ENCODE measurements around the gene TNFSF9.

TNFSF9 gene

DNA sequence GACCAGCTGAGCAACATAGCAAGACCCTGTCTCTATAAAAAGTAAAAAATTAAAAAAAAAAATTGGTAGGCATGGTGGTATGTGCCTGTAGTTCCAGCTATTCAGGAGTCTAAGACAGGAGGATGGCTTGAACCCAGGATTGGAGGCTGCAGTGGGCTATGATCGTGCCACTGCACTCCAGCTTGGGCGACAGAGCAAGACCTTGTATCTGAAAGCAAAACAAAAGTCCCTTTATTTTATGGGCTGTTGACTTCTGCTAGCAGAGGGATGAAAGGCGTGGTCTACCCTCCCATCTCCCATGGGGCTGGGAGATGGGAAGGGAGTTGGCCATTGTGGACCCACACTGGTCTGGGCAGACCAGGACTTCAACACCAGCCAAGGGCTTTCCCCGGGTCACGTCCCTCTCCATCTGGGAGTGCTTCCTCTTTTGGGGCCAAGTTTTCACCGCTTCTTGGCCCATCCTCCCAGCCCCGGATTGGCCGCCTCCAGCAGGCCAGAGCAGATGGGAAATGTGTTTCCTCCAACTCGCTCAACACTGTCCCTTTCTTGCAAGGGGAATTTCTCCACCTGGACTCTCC is 2.2 kb upstream of the TNFSF9 start:
- Histone ChIP-seq H3K9ac (ENCODE audit: low read length) (no peak overlapping the region), H3K27ac (ENCODE audit: low read length) (no peak overlapping the region), H3K27me3 (ENCODE audit: control insufficient read depth, insufficient read depth, low read length) (peaks cover 43% of the 10 kb centered on the region), H3K4me3 (ENCODE audit: low read length) (no peak overlapping the region), H3K36me3 (ENCODE audit: control insufficient read depth, low read depth, low read length) (no peaks in the 10 kb centered on the region), H3K4me1 (ENCODE audit: control insufficient read depth, low read depth, low read length) (peaks cover 16% of the 10 kb centered on the region), H3K9me3 (ENCODE audit: control insufficient read depth, low read depth, low read length) (no peaks in the 10 kb centered on the region)

DNA sequence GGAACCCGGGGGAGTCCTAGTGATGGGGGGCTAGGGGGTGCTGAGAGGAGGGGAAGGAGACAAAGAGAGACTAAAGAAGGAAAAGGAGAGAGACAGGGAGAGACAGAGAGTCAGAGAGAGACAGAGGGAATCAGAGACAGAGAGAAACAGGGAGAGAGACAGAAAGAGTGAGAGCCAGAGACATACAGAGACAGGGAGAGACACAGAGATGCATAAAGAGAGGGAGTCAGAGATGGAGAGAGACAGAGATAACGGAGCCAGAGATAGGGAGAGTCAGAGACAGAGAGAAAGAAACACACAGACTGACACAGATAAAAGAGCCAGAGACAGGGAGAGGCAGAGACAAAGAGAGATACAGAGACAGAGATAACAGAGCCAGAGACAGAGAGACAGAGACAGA is 1.5 kb upstream of the TNFSF9 start:
- Histone ChIP-seq H3K4me3 (ENCODE audit: low read length) (no peak overlapping the region), H3K9ac (ENCODE audit: low read length) (no peak overlapping the region), H3K27me3 (ENCODE audit: control insufficient read depth, insufficient read depth, low read length) (peaks cover 50% of the 10 kb centered on the region), H3K27ac (ENCODE audit: low read length) (no peak overlapping the region), H3K4me1 (ENCODE audit: control insufficient read depth, low read depth, low read length) (peaks cover 16% of the 10 kb centered on the region), H3K36me3 (ENCODE audit: control insufficient read depth, low read depth, low read length) (no peaks in the 10 kb centered on the region), H3K9me3 (ENCODE audit: control insufficient read depth, low read depth, low read length) (no peaks in the 10 kb centered on the region)

DNA sequence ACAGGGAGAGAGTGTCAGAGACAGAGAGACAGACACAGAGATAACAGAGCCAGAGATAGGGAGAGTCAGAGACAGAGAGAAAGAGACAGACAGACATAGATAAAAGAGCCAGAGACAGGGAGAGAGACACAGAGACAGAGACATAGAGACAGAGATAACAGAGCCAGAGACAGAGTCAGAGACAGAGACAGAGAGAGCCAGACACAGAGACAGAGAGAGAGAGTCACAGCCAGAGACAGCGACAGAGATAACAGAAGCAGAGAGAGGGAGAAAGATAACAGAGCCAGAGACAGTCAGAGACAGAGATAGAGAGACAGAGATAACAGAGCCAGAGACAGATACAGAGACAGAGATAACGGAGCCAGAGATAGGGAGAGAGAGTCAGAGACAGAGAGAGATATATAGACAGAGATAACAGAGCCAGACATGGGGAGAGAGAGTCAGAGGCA is 865 bp upstream of the TNFSF9 start:
- no peak overlapping the region for H3K9ac ChIP-seq (ENCODE audit: low read length)

GRCh38 chr19:6531163-6531955 is 533 bp downstream of the TNFSF9 start:
- Histone ChIP-seq H3K27ac (ENCODE audit: low read length) (no peak overlapping the region), H3K36me3 (ENCODE audit: control insufficient read depth, low read depth, low read length) (no peaks in the 10 kb centered on the region), H3K9ac (ENCODE audit: low read length) (peak overlapping the region; percentile 58), H3K4me1 (ENCODE audit: control insufficient read depth, low read depth, low read length) (peaks cover 16% of the 10 kb centered on the region), H3K27me3 (ENCODE audit: control insufficient read depth, insufficient read depth, low read length) (peaks cover 65% of the 10 kb centered on the region), H3K4me3 (ENCODE audit: low read length) (peak overlapping the region; percentile 77), H3K9me3 (ENCODE audit: control insufficient read depth, low read depth, low read length) (no peaks in the 10 kb centered on the region)

More for the DNA sequence above, 865 bp upstream of the TNFSF9 start:
- no peak overlapping the region for H3K27ac ChIP-seq (ENCODE audit: low read length)
- peaks cover 56% of the 10 kb centered on the region for H3K27me3 ChIP-seq (ENCODE audit: control insufficient read depth, insufficient read depth, low read length)
- H3K4me1 ChIP-seq (ENCODE audit: control insufficient read depth, low read depth, low read length), result peaks cover 16% of the 10 kb centered on the region
- H3K36me3 ChIP-seq (ENCODE audit: control insufficient read depth, low read depth, low read length), result no peaks in the 10 kb centered on the region
- H3K4me3 ChIP-seq (ENCODE audit: low read length), result peak overlapping the region; percentile 77
- H3K9me3 ChIP-seq (ENCODE audit: control insufficient read depth, low read depth, low read length), result no peaks in the 10 kb centered on the region

- Histone ChIP-seq H3K9me3 (ENCODE audit: control insufficient read depth, low read depth, low read length) (no peaks in the 10 kb centered on the region), H3K4me3 (ENCODE audit: low read length) (peak overlapping the region; percentile 77), H3K27me3 (ENCODE audit: control insufficient read depth, insufficient read depth, low read length) (peaks cover 65% of the 10 kb centered on the region), H3K36me3 (ENCODE audit: control insufficient read depth, low read depth, low read length) (no peaks in the 10 kb centered on the region), H3K4me1 (ENCODE audit: control insufficient read depth, low read depth, low read length) (peaks cover 16% of the 10 kb centered on the region), H3K27ac (ENCODE audit: low read length) (no peak overlapping the region), H3K9ac (ENCODE audit: low read length) (no peak overlapping the region)
Observed at GRCh38 chr19:6531956-6532243, 1.1 kb downstream of the TNFSF9 start.

DNA sequence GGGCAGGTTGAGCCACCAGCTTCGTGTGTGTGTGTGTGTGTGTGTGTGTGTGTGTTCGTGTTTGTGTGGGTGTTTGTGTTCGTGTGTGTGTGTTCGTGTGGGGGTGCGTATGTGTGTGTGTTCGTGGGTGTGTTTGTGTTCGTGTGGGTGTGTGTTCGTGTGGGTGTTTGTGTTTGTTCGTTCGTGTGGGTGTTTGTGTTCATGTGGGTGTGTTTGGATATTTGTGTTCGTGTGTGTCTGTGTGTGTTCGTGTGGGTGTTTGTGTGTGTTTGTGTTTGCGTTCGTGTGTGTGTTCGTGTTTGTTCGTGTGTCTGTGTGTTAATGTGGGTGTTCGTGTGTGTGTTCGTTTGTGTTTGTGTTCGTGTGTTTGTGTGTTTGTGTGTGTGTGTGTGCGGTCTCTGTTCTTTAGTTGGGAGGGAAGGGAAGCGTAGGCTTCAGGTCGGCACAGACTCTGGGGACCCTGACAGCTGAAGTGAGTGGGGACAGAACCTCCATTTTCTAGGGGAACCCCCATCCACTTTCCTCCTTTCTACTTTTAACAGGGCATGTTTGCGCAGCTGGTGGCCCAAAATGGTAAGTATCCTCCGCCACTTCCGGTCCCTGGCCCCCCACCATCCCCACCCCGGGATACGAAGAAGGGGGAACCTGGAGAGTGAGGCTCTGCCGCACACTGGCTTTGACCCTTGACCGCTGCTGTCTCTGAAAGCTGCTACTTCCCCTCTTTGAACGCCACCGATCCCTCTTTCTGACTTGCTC is 1.6 kb downstream of the TNFSF9 start:
- H3K9me3 ChIP-seq (ENCODE audit: control insufficient read depth, low read depth, low read length), result no peaks in the 10 kb centered on the region
- H3K9ac ChIP-seq (ENCODE audit: low read length), result no peak overlapping the region
- peak overlapping the region; percentile 77 for H3K4me3 ChIP-seq (ENCODE audit: low read length)
- H3K27ac ChIP-seq (ENCODE audit: low read length), result no peak overlapping the region
- peaks cover 65% of the 10 kb centered on the region for H3K27me3 ChIP-seq (ENCODE audit: control insufficient read depth, insufficient read depth, low read length)
- no peaks in the 10 kb centered on the region for H3K36me3 ChIP-seq (ENCODE audit: control insufficient read depth, low read depth, low read length)
- H3K4me1 ChIP-seq (ENCODE audit: control insufficient read depth, low read depth, low read length), result peaks cover 16% of the 10 kb centered on the region

DNA sequence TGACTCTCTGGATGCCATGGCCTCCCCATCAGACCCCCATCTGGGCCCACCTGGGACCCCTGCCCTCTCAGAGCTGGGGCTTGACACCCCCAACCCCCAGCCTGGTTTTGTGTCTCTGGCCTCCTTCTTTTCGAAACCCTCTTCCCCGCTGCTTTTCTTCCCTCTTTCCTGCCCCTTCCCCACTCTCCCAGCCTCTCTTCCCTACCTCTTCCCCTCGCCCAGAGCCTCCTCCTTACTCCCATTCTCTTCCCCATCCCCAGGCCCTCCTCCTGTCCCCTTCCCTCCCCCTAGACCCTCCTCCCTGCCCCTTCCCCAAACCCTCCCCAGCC is 2.1 kb downstream of the TNFSF9 start:
- Histone ChIP-seq H3K9ac (ENCODE audit: low read length) (no peak overlapping the region), H3K27ac (ENCODE audit: low read length) (no peak overlapping the region), H3K27me3 (ENCODE audit: control insufficient read depth, insufficient read depth, low read length) (peaks cover 65% of the 10 kb centered on the region), H3K4me1 (ENCODE audit: control insufficient read depth, low read depth, low read length) (peaks cover 15% of the 10 kb centered on the region), H3K4me3 (ENCODE audit: low read length) (peak overlapping the region; percentile 77), H3K36me3 (ENCODE audit: control insufficient read depth, low read depth, low read length) (no peaks in the 10 kb centered on the region), H3K9me3 (ENCODE audit: control insufficient read depth, low read depth, low read length) (no peaks in the 10 kb centered on the region)

DNA sequence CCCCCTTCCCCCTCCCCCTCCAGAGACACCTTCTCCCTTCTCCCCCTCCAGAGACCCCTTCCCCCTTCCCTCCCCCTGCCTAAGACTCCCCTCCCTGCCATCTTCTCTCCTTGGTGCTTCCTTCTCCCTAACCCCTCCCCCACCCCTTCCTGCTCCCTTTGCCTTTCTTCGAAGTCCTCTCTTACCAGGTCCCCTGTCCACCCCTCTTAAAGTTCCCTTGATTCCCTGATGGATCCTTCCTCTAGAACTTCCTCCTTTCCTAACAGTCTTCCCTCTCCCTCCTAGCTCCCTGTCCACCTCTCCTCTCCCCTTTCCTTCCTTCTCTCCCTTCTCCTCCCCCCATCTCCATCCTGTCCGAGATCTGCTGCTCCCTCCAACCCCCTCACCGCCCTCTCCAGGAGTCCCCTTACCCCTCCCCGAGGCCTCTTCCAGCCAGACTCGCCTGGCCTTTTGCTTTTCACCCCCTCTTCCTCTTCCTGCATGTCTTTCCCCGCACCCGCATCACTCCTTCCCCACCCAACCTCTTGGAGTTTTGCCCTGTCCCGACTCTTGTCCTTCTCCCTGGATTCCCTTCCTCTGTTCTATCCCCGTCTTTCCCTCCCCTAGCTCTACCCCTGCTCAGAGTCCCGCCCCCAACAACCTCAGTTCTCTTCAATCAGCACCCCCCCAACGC is 3.1 kb downstream of the TNFSF9 start:
- Histone ChIP-seq H3K4me1 (ENCODE audit: control insufficient read depth, low read depth, low read length) (peaks cover 12% of the 10 kb centered on the region), H3K36me3 (ENCODE audit: control insufficient read depth, low read depth, low read length) (no peaks in the 10 kb centered on the region), H3K27ac (ENCODE audit: low read length) (no peak overlapping the region), H3K4me3 (ENCODE audit: low read length) (peak overlapping the region; percentile 43), H3K9ac (ENCODE audit: low read length) (no peak overlapping the region), H3K27me3 (ENCODE audit: control insufficient read depth, insufficient read depth, low read length) (peaks cover 65% of the 10 kb centered on the region), H3K9me3 (ENCODE audit: control insufficient read depth, low read depth, low read length) (no peaks in the 10 kb centered on the region)

GRCh38 chr19:6534451-6535093 is 3.7 kb downstream of the TNFSF9 start:
- H3K4me1 ChIP-seq (ENCODE audit: control insufficient read depth, low read depth, low read length), result peaks cover 12% of the 10 kb centered on the region
- H3K27me3 ChIP-seq (ENCODE audit: control insufficient read depth, insufficient read depth, low read length), result peaks cover 60% of the 10 kb centered on the region
- H3K9me3 ChIP-seq (ENCODE audit: control insufficient read depth, low read depth, low read length), result no peaks in the 10 kb centered on the region
- no peak overlapping the region for H3K9ac ChIP-seq (ENCODE audit: low read length)
- peak overlapping the region; percentile 42 for H3K4me3 ChIP-seq (ENCODE audit: low read length)
- no peaks in the 10 kb centered on the region for H3K36me3 ChIP-seq (ENCODE audit: control insufficient read depth, low read depth, low read length)
- no peak overlapping the region for H3K27ac ChIP-seq (ENCODE audit: low read length)

GRCh38 chr19:6535558-6536137 is 4.8 kb downstream of the TNFSF9 start:
- Histone ChIP-seq H3K9me3 (ENCODE audit: control insufficient read depth, low read depth, low read length) (no peaks in the 10 kb centered on the region), H3K4me1 (ENCODE audit: control insufficient read depth, low read depth, low read length) (peaks cover 8% of the 10 kb centered on the region), H3K27me3 (ENCODE audit: control insufficient read depth, insufficient read depth, low read length) (peaks cover 49% of the 10 kb centered on the region), H3K36me3 (ENCODE audit: control insufficient read depth, low read depth, low read length) (no peaks in the 10 kb centered on the region), H3K27ac (ENCODE audit: low read length) (no peak overlapping the region), H3K9ac (ENCODE audit: low read length) (no peak overlapping the region), H3K4me3 (ENCODE audit: low read length) (no peak overlapping the region)

- Histone ChIP-seq H3K9me3 (ENCODE audit: control insufficient read depth, low read depth, low read length) (no peaks in the 10 kb centered on the region), H3K9ac (ENCODE audit: low read length) (no peak overlapping the region), H3K27me3 (ENCODE audit: control insufficient read depth, insufficient read depth, low read length) (peaks cover 14% of the 10 kb centered on the region), H3K27ac (ENCODE audit: low read length) (no peak overlapping the region), H3K4me3 (ENCODE audit: low read length) (no peak overlapping the region), H3K4me1 (ENCODE audit: control insufficient read depth, low read depth, low read length) (no peaks in the 10 kb centered on the region), H3K36me3 (ENCODE audit: control insufficient read depth, low read depth, low read length) (no peaks in the 10 kb centered on the region)
Observed at GRCh38 chr19:6539514-6539913, 8.7 kb downstream of the TNFSF9 start.
